K562 (cell line): ENCODE results near the gene ZSCAN2. TPM values are rescaled to one million over a fixed set of nuclear protein-coding genes. Genes with fewer than 3 reads are reported as not detected.
A peak's percentile ranks its signal among the peaks of the same experiment; 100 is the strongest.

Experiments
- BHLHE40 ChIP-seq: IDR thresholded peaks from 2 replicates; pipeline ENCODE4 v1.6.1; 2011; ENCODE audit warnings: low read length, improper control_type of control experiment
- CUX1 ChIP-seq: fragments of 200-800 bp; sonication (Bioruptor generic); IDR thresholded peaks from 2 replicates; pipeline ENCODE4 v1.6.1; 2016; ENCODE audit warnings: missing genetic modification characterization, missing compliant biosample characterization
- ETS1 ChIP-seq: conservative IDR thresholded peaks from 2 replicates; pipeline ENCODE4 v1.6.1; 2011; ENCODE audit warnings: low read depth, mild to moderate bottlenecking, low read length; ENCODE audit not compliant: control insufficient read depth
- HDGF ChIP-seq: fragments of 450-650 bp; IDR thresholded peaks from 2 replicates; pipeline ENCODE4 v1.6.1; 2016
- MEIS2 ChIP-seq: fragments of 450-650 bp; IDR thresholded peaks from 2 replicates; pipeline ENCODE4 v1.6.1; 2014; ENCODE audit warnings: mild to moderate bottlenecking; ENCODE audit not compliant: partially characterized antibody
- NR2C1 ChIP-seq, 2 experiments: fragments of 450-650 bp; IDR thresholded peaks; 2 replicates each; pipeline ENCODE4 v1.6.1; 2017; ENCODE audit warnings: mild to moderate bottlenecking in 2 of 2, antibody characterized with exemption in 1 of 2, inconsistent platforms in 1 of 2, missing compliant biosample characterization in 1 of 2, missing genetic modification characterization in 1 of 2
- RNF219 ChIP-seq: fragments of 250-450 bp; sonication (Bioruptor Pico); IDR thresholded peaks from 2 replicates; pipeline ENCODE4 v1.5.0; 2022; ENCODE audit warnings: mild to moderate bottlenecking
- UBTF ChIP-seq, 2 experiments: IDR thresholded peaks; 2 replicates each; pipeline ENCODE4 v1.6.1; 2012; ENCODE audit warnings: improper control_type of control experiment in 2 of 2, low read depth in 2 of 2, low read length in 2 of 2, borderline replicate concordance in 1 of 2
- XRCC3 ChIP-seq: fragments of 450-650 bp; IDR thresholded peaks from 2 replicates; pipeline ENCODE4 v1.6.1; 2017; ENCODE audit warnings: mild to moderate bottlenecking, moderate library complexity
- XRCC5 ChIP-seq: fragments of 200-400 bp; formaldehyde crosslinking; IDR thresholded peaks from 2 replicates; pipeline ENCODE4 v1.6.1; 2017; ENCODE audit warnings: low read depth, mild to moderate bottlenecking, low read length
- ZNF121 ChIP-seq: sonication (generic); formaldehyde crosslinking; conservative IDR thresholded peaks from 2 replicates; pipeline ENCODE4 v1.8.0; 2022; ENCODE audit warnings: missing genetic modification reagents
- ZNF740 ChIP-seq, 3 experiments: fragments of 200-800 bp in 1 of 3; sonication (Bioruptor generic) in 1 of 3; sonication (generic) in 1 of 3; formaldehyde crosslinking in 1 of 3; IDR thresholded peaks; 2 replicates each; pipeline versions ENCODE4 v1.6.1 to v1.8.0; 2016 to 2022; ENCODE audit warnings: mild to moderate bottlenecking in 2 of 3, missing compliant biosample characterization in 2 of 3, missing genetic modification characterization in 2 of 3, missing genetic modification reagents in 1 of 3
- ZSCAN29 ChIP-seq: fragments of 450-650 bp; IDR thresholded peaks from 2 replicates; pipeline ENCODE4 v1.6.1; 2017
- polyA plus RNA-seq, 8 experiments: library from polyadenylated mRNA; depleted of rRNA in 4 of 8; stranded (reverse) in 5 of 8; unstranded in 3 of 8; fragments of >200 nt; fragmentation: Nextera tagmentation in 2 of 8; fragmentation: Illumina TruSeq in 1 of 8; extraction: Ambion mirVana in 2 of 8; extraction: Trizol in 1 of 8; gene quantifications; 2 replicates each; pipeline versions ENCODE4 v1.2.1 to v1.2.3, GENCODE V29; 2011 to 2014; ENCODE audit warnings: inconsistent platforms in 1 of 8, missing spikeins in 1 of 8
- total RNA-seq, 7 experiments: library from RNA; depleted of rRNA in 6 of 7; stranded (reverse); fragments of >200 nt in 6 of 7; fragmentation: Illumina TruSeq in 2 of 7; extraction: Trizol in 2 of 7; gene quantifications; 2 replicates each; pipeline versions ENCODE4 v1.2.1 to v1.2.3, GENCODE V29; 2011 to 2021; ENCODE audit warnings: low replicate concordance in 1 of 7

ZSCAN2 gene
- total and polyA plus RNA-seq, 9 of the 15 experiments (the other 6 are each of a cell fraction or from before 2014, with no cell fraction given), result 1.7 to 14.2 (median 6.6) TPM

- TF ChIP-seq ETS1 (peak; percentile 50; the same call in 1 of the 2 replicates), XRCC3 (no peak), NR2C1 (IDR thresholded peaks at IDR 0.05) (0 out of 2 replicates have a peak, but pooled peaks have one; percentile 19), NR2C1 (tag; IDR thresholded peaks at IDR 0.05) (no peak), MEIS2 (no peak), HDGF (no peak), ZNF740 (CRISPR knock-in tag; IDR thresholded peaks at IDR 0.05) (no peak), ZNF740 (tag; IDR thresholded peaks at IDR 0.05) (no peak), RNF219 (no peak), CUX1 (CRISPR knock-in tag) (no peak), XRCC5 (0 out of 2 replicates have a peak, but pooled peaks have one; percentile 31), UBTF (IDR thresholded peaks at IDR 0.05; ENCODE audit: borderline replicate concordance in 1 of 2, low read depth in 2 of 2, low read length in 2 of 2) (no peak), ZNF121 (CRISPR knock-in tag) (no peak), BHLHE40 (no peak), ZSCAN29 (no peak)
Observed at GRCh38 chr15:84600687-84601554, at the start of gene ZSCAN2 (continued).
